Measurements from ENCODE around the gene ZDHHC14.

- TF ChIP-seq, protein P1, sequence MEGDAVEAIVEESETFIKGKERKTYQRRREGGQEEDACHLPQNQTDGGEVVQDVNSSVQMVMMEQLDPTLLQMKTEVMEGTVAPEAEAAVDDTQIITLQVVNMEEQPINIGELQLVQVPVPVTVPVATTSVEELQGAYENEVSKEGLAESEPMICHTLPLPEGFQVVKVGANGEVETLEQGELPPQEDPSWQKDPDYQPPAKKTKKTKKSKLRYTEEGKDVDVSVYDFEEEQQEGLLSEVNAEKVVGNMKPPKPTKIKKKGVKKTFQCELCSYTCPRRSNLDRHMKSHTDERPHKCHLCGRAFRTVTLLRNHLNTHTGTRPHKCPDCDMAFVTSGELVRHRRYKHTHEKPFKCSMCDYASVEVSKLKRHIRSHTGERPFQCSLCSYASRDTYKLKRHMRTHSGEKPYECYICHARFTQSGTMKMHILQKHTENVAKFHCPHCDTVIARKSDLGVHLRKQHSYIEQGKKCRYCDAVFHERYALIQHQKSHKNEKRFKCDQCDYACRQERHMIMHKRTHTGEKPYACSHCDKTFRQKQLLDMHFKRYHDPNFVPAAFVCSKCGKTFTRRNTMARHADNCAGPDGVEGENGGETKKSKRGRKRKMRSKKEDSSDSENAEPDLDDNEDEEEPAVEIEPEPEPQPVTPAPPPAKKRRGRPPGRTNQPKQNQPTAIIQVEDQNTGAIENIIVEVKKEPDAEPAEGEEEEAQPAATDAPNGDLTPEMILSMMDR (IDR thresholded peaks at IDR 0.05), result no peak
- TF ChIP-seq POLR2AphosphoS5 (IDR thresholded peaks at IDR 0.05) (no peak), EP300 (IDR thresholded peaks at IDR 0.05) (no peak), POLR2A (IDR thresholded peaks at IDR 0.05; ENCODE audit: low read depth) (no peak)
These were observed 9.5 kb downstream of the ZDHHC14 start for GRCh38 chr6:157390273-157391060.
